SK-N-SH (cell line): ENCODE data around the gene SMARCA4. TPM values are rescaled to one million over a fixed set of nuclear protein-coding genes. Genes with fewer than 3 reads are reported as not detected.
"Not testable (repeated sequence)": the region's sequence is repeated elsewhere in the genome, so short reads cannot be mapped to it uniquely, and the experiment has no call there.

Experiments used
- CTCF ChIA-PET: fragments of 300-600, 350-600 bp; formaldehyde crosslinking; extraction: SDS; loops from one replicate; lab custom pipeline; 2021; lab: Yijun Ruan, JAX
- POLR2A ChIA-PET: fragments of 350-600 bp; sonication (Branson Sonifier 250); formaldehyde crosslinking; extraction: SDS; loops from one replicate; lab custom pipeline; 2020; ENCODE audit warnings: antibody characterized with exemption, inconsistent platforms; lab: Yijun Ruan, JAX
- DNase-seq: peaks from one replicate; pipeline ENCODE4 v3.0.0; 2012
- H2AFZ ChIP-seq: fragments of 200-600 bp; sonication (generic); 2 replicates; pipeline ENCODE4 v1.8.1; 2016; ENCODE audit warnings: antibody characterized with exemption, mild to moderate bottlenecking, low read depth
- H3F3A ChIP-seq: fragments of 200-600 bp; sonication (generic); replicated peaks from 2 replicates; pipeline ENCODE3; 2016; ENCODE audit warnings: antibody characterized with exemption, mild to moderate bottlenecking; ENCODE audit not compliant: insufficient read depth
- H3K27ac ChIP-seq, 2 experiments: fragments of 200-500 bp in 1 of 2; fragments of 200-600 bp in 1 of 2; sonication (Bioruptor generic) in 1 of 2; sonication (generic), shearing (Covaris generic) in 1 of 2; 2 replicates each; pipeline versions ENCODE4 v1.5.1 to v1.6.1; 2014 to 2016; ENCODE audit warnings: low read depth in 2 of 2, inconsistent platforms in 1 of 2, low read length in 1 of 2, mild to moderate bottlenecking in 1 of 2, mixed read lengths in 1 of 2
- H3K27me3 ChIP-seq: fragments of 200-600 bp; sonication (generic), shearing (Covaris generic); 2 replicates; pipeline ENCODE4 v1.6.1; 2016; ENCODE audit warnings: mixed run types; ENCODE audit not compliant: insufficient read depth
- H3K36me3 ChIP-seq, 2 experiments: fragments of 200-500 bp in 1 of 2; fragments of 200-600 bp in 1 of 2; sonication (Bioruptor generic) in 1 of 2; sonication (generic) in 1 of 2; replicated peaks in 1 of 2; 2 replicates each; pipeline versions ENCODE3 to v1.5.1; 2014 to 2016; ENCODE audit warnings: low read length in 1 of 2, mild to moderate bottlenecking in 1 of 2; ENCODE audit not compliant: insufficient read depth in 2 of 2, control insufficient read depth in 1 of 2
- H3K4me1 ChIP-seq, 2 experiments: fragments of 200-500 bp in 1 of 2; fragments of 200-600 bp in 1 of 2; sonication (Bioruptor generic) in 1 of 2; sonication (generic), shearing (Covaris generic) in 1 of 2; 2 replicates each; pipeline versions ENCODE4 v1.5.1 to v1.6.1; 2014 to 2016; ENCODE audit warnings: low read depth in 1 of 2, low read length in 1 of 2, mixed run types in 1 of 2; ENCODE audit not compliant: insufficient read depth in 2 of 2, control insufficient read depth in 1 of 2
- H3K4me2 ChIP-seq: fragments of 200-600 bp; sonication (generic), shearing (Covaris generic); 2 replicates; pipeline ENCODE4 v1.6.1; 2017; ENCODE audit warnings: mixed run types
- H3K4me3 ChIP-seq, 2 experiments: fragments of 200-500 bp in 1 of 2; fragments of 200-600 bp in 1 of 2; sonication (Bioruptor generic) in 1 of 2; sonication (generic), shearing (Covaris generic) in 1 of 2; 2 replicates each; pipeline versions ENCODE4 v1.5.1 to v1.8.1; 2014 to 2016; ENCODE audit warnings: low read depth in 2 of 2, inconsistent platforms in 1 of 2, low read length in 1 of 2, mild to moderate bottlenecking in 1 of 2, mixed read lengths in 1 of 2, moderate library complexity in 1 of 2
- H3K79me2 ChIP-seq: fragments of 200-600 bp; sonication (generic); 2 replicates; pipeline ENCODE4 v1.8.1; 2017; ENCODE audit warnings: mild to moderate bottlenecking; ENCODE audit not compliant: insufficient read depth
- H3K9ac ChIP-seq: fragments of 200-600 bp; sonication (generic); 2 replicates; pipeline ENCODE4 v1.6.1; 2017; ENCODE audit warnings: mixed run types
- H3K9me2 ChIP-seq: fragments of 200-600 bp; sonication (generic); 2 replicates; pipeline ENCODE4 v1.6.1; 2017; ENCODE audit warnings: mixed run types
- H3K9me3 ChIP-seq: fragments of 200-600 bp; sonication (generic); 2 replicates; pipeline ENCODE4 v1.6.1; 2017; ENCODE audit warnings: mixed run types, mild to moderate bottlenecking, moderate library complexity
- H4K20me1 ChIP-seq: fragments of 200-600 bp; sonication (generic); 2 replicates; pipeline ENCODE4 v1.6.1; 2017; ENCODE audit warnings: mild to moderate bottlenecking, mixed run types; ENCODE audit not compliant: insufficient read depth
- CHD2 ChIP-seq: fragments of 150-350 bp; IDR thresholded peaks from 2 replicates; pipeline ENCODE4 v1.6.1; 2018; ENCODE audit warnings: low read length; ENCODE audit not compliant: partially characterized antibody
- ELF1 ChIP-seq: IDR thresholded peaks from 2 replicates; pipeline ENCODE4 v1.4.0; 2012
- EP300 ChIP-seq, 2 experiments: IDR thresholded peaks; 2 replicates each; pipeline versions ENCODE4 v1.4.0 to v1.6.1; 2012; ENCODE audit warnings: borderline replicate concordance in 1 of 2, low read depth in 1 of 2, low read length in 1 of 2
- FOSL2 ChIP-seq: IDR thresholded peaks from 2 replicates; pipeline ENCODE4 v1.4.0; 2012; ENCODE audit warnings: low read depth, mild to moderate bottlenecking, moderate library complexity, borderline replicate concordance
- FOXM1 ChIP-seq: IDR thresholded peaks from 2 replicates; pipeline ENCODE4 v1.4.0; 2012; ENCODE audit warnings: low read depth, mild to moderate bottlenecking
- GABPA ChIP-seq: IDR thresholded peaks from 2 replicates; pipeline ENCODE4 v1.4.0; 2012; ENCODE audit warnings: low read depth, mild to moderate bottlenecking
- GATA2 ChIP-seq: sonication (generic); formaldehyde crosslinking; IDR thresholded peaks from 2 replicates; pipeline ENCODE4 v1.5.0; 2020; ENCODE audit warnings: mild to moderate bottlenecking, missing genetic modification reagents
- JUND ChIP-seq: IDR thresholded peaks from 2 replicates; pipeline ENCODE4 v1.4.0; 2012
- NRF1 ChIP-seq: IDR thresholded peaks from 2 replicates; pipeline ENCODE4 v1.6.1; 2012; ENCODE audit warnings: low read depth, mild to moderate bottlenecking, low read length
- POLR2AphosphoS5 ChIP-seq: IDR thresholded peaks from 2 replicates; pipeline ENCODE4 v1.6.1; 2012; ENCODE audit warnings: low read depth, low read length
- RAD21 ChIP-seq: IDR thresholded peaks from 2 replicates; pipeline ENCODE4 v1.6.1; 2012; ENCODE audit warnings: mild to moderate bottlenecking, low read length
- RXRA ChIP-seq: IDR thresholded peaks from 2 replicates; pipeline ENCODE4 v1.4.0; 2012; ENCODE audit warnings: low read depth, mild to moderate bottlenecking, borderline replicate concordance
- SMC3 ChIP-seq: IDR thresholded peaks from 2 replicates; pipeline ENCODE4 v1.6.1; 2012; ENCODE audit warnings: low read depth, low read length, improper control_type of control experiment
- TAF1 ChIP-seq: IDR thresholded peaks from 2 replicates; pipeline ENCODE4 v1.6.1; 2012; ENCODE audit warnings: low read depth, mild to moderate bottlenecking, low read length, moderate library complexity, borderline replicate concordance
- TCF12 ChIP-seq: IDR thresholded peaks from 2 replicates; pipeline ENCODE4 v1.4.0; 2012
- TEAD4 ChIP-seq: IDR thresholded peaks from 2 replicates; pipeline ENCODE4 v1.4.0; 2012; ENCODE audit warnings: mild to moderate bottlenecking, borderline replicate concordance; ENCODE audit not compliant: insufficient read depth
- YY1 ChIP-seq: IDR thresholded peaks from 2 replicates; pipeline ENCODE4 v1.4.0; 2012; ENCODE audit warnings: low read depth, mild to moderate bottlenecking
- WGBS: methylation state at CpG from one replicate; pipeline ENCODE4 v1.1.6; 2017; ENCODE audit warnings: low lambda C conversion rate; 5-methylcytosine and 5-hydroxymethylcytosine counted together
- polyA plus RNA-seq, 3 experiments: library from polyadenylated mRNA; depleted of rRNA; stranded (reverse); fragments of >200 nt; gene quantifications; 2 replicates each; pipeline ENCODE4 v1.2.3, GENCODE V29; 2012
- TF ChIP-seq, protein P1 (sequence below): IDR thresholded peaks from 2 replicates; pipeline ENCODE4 v1.6.1; 2012; ENCODE audit warnings: mild to moderate bottlenecking, low read depth, low read length, moderate library complexity
- TF ChIP-seq, protein P2 (sequence below): IDR thresholded peaks from 2 replicates; pipeline ENCODE4 v1.4.0; 2012; ENCODE audit warnings: low read depth, borderline replicate concordance
- TF ChIP-seq, protein P3 (sequence below): IDR thresholded peaks from 2 replicates; pipeline ENCODE4 v1.4.0; 2012; ENCODE audit warnings: low read depth

Gene SMARCA4
- polyA plus RNA-seq, 1 of the 3 experiments (the other 2 are of a cell fraction) = 90.7 TPM

DNA sequence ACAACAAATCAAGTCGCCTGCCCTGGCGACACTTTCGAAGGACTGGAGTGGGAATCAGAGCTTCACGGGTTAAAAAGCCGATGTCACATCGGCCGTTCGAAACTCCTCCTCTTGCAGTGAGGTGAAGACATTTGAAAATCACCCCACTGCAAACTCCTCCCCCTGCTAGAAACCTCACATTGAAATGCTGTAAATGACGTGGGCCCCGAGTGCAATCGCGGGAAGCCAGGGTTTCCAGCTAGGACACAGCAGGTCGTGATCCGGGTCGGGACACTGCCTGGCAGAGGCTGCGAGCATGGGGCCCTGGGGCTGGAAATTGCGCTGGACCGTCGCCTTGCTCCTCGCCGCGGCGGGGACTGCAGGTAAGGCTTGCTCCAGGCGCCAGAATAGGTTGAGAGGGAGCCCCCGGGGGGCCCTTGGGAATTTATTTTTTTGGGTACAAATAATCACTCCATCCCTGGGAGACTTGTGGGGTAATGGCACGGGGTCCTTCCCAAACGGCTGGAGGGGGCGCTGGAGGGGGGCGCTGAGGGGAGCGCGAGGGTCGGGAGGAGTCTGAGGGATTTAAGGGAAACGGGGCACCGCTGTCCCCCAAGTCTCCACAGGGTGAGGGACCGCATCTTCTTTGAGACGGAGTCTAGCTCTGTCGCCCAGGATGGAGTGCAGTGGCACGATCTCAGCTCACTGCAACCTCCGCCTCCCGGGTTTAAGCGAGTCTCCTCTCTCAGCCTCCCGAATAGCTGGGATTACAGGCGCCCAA is 128.6 kb downstream of the SMARCA4 start, which contains the start of gene LDLR (continued):
- no peak for TF ChIP-seq TCF12
- no peak for TF ChIP-seq GABPA
- TF ChIP-seq TEAD4 = no peak
- peak; percentile 67 for TF ChIP-seq POLR2AphosphoS5
- no peak for TF ChIP-seq NRF1
- TF ChIP-seq, protein P1, sequence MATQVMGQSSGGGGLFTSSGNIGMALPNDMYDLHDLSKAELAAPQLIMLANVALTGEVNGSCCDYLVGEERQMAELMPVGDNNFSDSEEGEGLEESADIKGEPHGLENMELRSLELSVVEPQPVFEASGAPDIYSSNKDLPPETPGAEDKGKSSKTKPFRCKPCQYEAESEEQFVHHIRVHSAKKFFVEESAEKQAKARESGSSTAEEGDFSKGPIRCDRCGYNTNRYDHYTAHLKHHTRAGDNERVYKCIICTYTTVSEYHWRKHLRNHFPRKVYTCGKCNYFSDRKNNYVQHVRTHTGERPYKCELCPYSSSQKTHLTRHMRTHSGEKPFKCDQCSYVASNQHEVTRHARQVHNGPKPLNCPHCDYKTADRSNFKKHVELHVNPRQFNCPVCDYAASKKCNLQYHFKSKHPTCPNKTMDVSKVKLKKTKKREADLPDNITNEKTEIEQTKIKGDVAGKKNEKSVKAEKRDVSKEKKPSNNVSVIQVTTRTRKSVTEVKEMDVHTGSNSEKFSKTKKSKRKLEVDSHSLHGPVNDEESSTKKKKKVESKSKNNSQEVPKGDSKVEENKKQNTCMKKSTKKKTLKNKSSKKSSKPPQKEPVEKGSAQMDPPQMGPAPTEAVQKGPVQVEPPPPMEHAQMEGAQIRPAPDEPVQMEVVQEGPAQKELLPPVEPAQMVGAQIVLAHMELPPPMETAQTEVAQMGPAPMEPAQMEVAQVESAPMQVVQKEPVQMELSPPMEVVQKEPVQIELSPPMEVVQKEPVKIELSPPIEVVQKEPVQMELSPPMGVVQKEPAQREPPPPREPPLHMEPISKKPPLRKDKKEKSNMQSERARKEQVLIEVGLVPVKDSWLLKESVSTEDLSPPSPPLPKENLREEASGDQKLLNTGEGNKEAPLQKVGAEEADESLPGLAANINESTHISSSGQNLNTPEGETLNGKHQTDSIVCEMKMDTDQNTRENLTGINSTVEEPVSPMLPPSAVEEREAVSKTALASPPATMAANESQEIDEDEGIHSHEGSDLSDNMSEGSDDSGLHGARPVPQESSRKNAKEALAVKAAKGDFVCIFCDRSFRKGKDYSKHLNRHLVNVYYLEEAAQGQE = no peak
- TF ChIP-seq CHD2 = peak; percentile 71
- no peak; the same call in 1 of the 2 replicates for TF ChIP-seq FOSL2
- TF ChIP-seq FOXM1 = no peak
- no peak for TF ChIP-seq JUND
- TF ChIP-seq RXRA = no peak
- TF ChIP-seq, protein P2, sequence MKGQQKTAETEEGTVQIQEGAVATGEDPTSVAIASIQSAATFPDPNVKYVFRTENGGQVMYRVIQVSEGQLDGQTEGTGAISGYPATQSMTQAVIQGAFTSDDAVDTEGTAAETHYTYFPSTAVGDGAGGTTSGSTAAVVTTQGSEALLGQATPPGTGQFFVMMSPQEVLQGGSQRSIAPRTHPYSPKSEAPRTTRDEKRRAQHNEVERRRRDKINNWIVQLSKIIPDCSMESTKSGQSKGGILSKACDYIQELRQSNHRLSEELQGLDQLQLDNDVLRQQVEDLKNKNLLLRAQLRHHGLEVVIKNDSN = no peak
- no peak for TF ChIP-seq YY1
- TF ChIP-seq TAF1 = peak; percentile 39
- TF ChIP-seq EP300 (IDR thresholded peaks at IDR 0.05; ENCODE audit: borderline replicate concordance in 1 of 2, low read depth in 1 of 2, low read length in 1 of 2) = 0 out of 4 replicates have a peak, but pooled peaks of 1 of the 2 experiments have one; percentile 25
- TF ChIP-seq GATA2 = no peak
- TF ChIP-seq SMC3 = no peak
- TF ChIP-seq ELF1 = no peak
- TF ChIP-seq, protein P3, sequence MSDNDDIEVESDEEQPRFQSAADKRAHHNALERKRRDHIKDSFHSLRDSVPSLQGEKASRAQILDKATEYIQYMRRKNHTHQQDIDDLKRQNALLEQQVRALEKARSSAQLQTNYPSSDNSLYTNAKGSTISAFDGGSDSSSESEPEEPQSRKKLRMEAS = peak; percentile 67; the same call in 1 of the 2 replicates
- 0 out of 2 replicates have a peak, but pooled peaks have one; percentile 1 for TF ChIP-seq RAD21

DNA sequence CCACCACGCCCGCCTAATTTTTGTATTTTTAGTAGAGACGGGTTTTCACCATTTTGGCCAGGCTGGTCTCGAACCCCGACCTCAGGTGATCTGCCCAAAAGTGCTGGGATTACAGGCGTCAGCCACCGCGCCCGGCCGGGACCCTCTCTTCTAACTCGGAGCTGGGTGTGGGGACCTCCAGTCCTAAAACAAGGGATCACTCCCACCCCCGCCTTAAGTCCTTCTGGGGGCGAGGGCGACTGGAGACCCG is 129.1 kb downstream of the SMARCA4 start:
- H4K20me1 ChIP-seq, DNase-seq, POLR2A ChIA-PET, H3K27me3 ChIP-seq, H3K36me3 ChIP-seq, H3K9me3 ChIP-seq, H3K9me2 ChIP-seq: not testable (repeated sequence)
- CTCF ChIA-PET = interaction anchor here (1.5 to 7.6 kb wide), 2 partner anchors 15 to 36 kb away, joined by 4 to 47 read pairs; no protein-coding TSS in a partner anchor
- Histone ChIP-seq H3K27ac (peak overlapping the region; percentile 71 to 85), H3K79me2 (peaks cover 53% of the 10 kb centered on the region), H3K4me1 (peaks cover 7 to 25% of the 10 kb centered on the region in 2 experiments), H3K4me2 (peak overlapping the region; percentile 97), H3F3A (peaks cover 47% of the 10 kb centered on the region), H2AFZ (0 out of 2 replicates have a peak overlapping the region, but pooled peaks have one; percentile 49), H3K9ac (peak overlapping the region; percentile 78), H3K4me3 (peak overlapping the region; percentile 58 to 66)
- 2% methylated on average over 13 of the region's 15 CpGs for WGBS
